ENCODE data around the gene CEP44. TPM values are rescaled to one million over a fixed set of nuclear protein-coding genes. Genes with fewer than 3 reads are reported as not detected.
"Not testable (repeated sequence)": the region's sequence is repeated elsewhere in the genome, so short reads cannot be mapped to it uniquely, and the experiment has no call there.

Gene CEP44
- total RNA-seq, 1 experiment from 2014 or later, result 18.2 TPM

DNA sequence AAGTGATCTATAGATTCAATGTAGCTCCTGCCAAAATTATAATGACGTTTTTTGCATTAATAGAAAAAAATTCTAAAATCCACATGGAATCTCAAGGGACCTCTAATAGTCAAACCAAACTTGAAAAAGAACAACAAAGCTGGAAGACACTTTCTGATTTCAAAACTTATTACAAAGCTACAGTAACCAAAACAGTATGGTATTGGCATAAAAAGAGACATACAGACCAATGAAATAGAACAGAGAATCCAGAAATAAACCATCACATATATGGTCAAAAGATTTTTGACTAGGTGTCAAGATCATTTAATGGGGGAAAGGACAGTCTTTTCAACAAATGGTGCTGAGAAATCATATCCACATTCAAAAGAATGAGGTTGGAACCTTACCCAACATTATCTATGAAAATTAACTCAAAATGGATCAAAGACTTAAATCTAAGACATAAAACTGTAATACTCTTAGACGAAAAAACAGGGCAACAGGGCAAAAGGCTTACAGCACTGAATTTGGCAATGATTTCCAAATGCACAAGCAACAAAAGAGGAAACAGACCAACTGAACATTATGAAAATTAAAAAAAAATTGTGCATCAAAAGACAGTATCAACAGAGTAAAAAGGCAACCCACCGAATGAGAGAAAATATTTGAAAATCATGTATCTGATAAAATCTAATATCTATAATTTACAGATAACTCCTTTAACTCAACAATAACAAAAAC lies 4.1 kb upstream of the CEP44 start:
- DNase-seq (ENCODE audit: low spot score), result no peak

DNA sequence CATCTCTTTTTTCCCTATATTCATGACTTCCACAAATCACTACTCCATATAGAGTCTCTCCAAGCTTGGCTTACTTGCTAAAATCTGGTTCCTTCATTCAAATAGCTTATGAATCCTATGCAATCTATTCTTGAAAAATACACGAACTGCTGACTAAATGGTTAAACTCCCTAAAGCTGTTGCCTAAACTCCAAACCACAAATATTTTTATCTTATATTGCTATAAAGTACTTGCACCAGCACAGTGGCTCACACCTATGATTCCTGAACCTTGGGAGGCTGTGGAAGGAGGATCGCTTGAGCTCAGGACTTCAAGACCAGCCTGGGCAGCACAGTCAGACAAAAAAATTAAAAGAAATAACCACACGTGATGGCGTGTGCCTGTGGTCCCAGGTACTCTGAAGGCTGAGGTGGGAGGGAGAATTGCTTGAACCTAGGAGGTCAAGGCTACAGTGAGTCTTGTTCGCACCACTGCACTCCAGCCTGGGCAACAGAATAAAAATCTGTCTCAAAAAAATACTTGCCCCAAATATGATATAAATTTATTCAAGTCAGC lies 2.5 kb upstream of the CEP44 start:
- DNase-seq (ENCODE audit: low spot score), result no peak

DNA sequence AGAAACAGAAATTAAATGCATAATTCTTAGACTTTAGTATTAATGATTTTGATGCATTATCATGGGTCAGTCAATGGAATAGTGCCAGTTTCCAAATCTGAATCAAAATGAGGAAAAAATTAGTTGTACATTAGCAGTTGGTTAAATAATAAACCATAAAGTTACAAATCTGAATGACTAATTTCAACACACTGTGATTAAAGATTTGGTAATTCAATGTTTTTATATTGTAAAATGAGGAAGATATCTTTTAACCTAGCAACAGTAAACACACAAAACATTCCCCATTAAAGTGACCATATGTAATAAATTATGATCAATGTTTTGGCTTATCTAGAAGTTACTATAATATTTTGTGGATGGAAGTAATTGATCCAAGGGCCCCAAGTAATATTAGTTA lies 1.8 kb upstream of the CEP44 start:
- DNase-seq (ENCODE audit: low spot score), result no peak

DNA sequence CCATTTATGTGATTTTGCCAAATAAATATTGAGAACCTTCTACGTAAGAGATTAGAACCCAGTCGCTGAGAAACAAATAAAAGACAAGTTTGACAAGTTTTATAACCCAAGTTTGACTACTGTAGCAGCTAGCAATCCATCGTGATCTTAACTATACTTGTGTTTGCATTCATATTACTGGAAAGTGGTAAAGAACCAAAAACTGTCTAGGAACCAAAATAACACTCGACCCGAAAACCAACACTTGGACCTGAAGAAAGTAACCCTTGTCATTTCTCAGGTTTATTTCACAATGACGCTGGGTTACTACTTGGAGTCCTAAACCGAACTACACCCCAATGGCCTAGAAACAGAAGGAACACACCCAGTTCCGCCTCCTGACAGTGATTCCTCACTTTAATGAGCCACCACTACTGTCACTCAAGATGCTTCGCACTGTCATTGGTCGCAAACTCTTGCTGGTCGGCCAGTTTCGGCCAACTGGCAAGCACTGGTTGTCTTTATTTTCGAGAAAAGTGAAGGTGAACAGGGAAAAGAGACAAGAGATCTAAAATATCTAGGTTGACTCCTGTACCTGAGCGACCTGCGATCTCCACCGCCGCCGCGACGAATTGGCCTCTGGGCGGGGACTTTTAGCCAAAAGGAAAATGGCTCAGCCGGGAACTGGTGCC lies 740 bp upstream of the CEP44 start:
- peak; percentile 93 for DNase-seq (ENCODE audit: low spot score)

DNA sequence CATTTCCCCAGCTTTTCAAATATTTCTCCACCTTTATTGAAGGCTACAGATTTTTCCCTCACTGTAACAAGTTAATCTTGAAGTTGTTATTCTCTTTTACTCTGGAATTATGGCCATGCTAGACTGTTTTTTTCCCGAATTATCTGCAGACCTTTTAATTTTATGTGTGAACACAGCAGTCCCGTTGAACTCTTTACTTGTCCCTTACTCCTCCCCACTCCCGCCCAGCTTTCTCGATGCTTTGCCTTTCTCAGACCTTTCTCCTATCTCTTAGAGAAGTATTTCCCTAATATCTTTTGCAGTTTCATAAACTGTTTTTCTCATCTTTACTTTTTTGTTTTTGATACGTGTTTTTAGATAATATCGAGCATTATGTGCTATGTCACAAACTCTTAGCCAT lies 776 bp downstream of the CEP44 start:
- no peak for DNase-seq (ENCODE audit: low spot score)

DNA sequence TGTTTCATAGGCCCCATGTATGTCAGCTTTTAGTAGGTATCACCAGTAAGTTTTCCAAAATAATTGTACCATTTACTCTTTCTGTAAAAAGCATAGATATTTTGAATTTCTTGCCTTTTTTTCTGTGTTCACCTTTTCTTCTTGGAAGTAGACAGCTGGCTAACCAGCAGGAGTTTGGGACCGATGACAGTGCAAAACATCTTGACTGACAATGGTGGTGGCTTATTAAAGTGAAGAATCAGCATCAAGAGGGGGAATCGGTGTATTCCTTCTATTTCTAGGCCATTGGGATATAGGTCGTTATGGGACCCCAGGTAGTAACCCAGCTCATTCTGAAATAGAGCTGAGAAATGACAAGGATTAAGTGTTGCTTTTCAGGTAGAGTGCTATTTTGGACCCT lies 3.2 kb downstream of the CEP44 start:
- DNase-seq (ENCODE audit: low spot score), result no peak

DNA sequence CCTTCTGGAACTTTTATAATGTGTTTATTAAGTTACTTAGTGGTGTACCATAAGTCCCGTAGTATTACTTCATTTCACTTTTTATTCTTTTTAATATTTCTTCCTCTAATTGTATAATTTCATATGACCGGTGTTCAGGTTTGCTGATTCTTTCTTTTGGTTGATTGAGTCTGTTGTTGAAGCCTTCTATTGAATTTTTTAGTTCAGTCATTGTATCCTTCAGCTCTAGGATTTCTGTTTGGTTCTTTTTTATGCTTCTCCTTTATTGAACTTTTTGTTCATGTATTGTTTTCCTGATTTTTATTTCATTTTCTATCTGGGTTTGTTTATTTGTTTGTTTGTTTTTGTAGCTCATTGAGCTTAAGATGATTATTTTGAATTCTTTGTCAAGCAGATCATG lies 8.8 kb downstream of the CEP44 start:
- DNase-seq (ENCODE audit: low spot score), result no peak

DNA sequence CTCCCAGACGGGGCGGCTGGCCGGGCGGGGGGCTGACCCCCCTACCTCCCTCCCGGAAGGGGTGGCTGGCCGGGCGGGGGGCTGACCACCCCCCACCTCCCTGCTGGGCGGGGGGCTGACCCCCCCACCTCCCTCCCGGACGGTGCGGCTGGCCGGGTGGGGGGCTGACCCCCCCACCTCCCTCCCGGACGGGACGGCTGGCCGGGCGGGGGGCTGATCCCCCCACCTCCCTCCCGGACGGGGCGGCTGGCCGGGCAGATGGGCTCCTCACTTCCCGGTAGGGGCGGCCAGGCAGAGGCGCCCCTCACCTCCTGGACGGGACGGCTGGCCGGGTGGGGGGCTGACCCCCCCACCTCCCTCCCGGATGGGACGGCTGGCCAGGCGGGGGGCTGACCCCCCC lies 10.9 kb downstream of the CEP44 start:
- DNase-seq (ENCODE audit: low spot score), result not testable (repeated sequence)

DNA sequence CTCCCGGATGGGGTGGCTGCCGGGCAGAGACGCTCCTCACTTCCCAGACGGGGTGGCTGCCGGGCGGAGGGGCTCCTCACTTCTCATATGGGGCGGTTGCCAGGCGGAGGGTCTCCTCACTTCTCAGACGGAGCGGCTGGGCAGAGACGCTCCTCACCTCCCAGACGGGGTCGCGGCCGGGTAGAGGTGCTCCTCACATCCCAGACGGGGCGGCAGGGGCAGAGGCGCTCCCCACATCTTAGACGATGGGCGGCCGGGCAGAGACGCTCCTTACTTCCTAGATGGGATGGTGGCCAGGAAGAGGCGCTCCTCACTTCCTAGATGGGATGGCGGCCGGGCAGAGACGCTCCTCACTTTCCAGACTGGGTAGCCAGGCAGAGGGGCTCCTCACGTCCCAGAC lies 11.4 kb downstream of the CEP44 start:
- DNase-seq (ENCODE audit: low spot score), result not testable (repeated sequence)

DNA sequence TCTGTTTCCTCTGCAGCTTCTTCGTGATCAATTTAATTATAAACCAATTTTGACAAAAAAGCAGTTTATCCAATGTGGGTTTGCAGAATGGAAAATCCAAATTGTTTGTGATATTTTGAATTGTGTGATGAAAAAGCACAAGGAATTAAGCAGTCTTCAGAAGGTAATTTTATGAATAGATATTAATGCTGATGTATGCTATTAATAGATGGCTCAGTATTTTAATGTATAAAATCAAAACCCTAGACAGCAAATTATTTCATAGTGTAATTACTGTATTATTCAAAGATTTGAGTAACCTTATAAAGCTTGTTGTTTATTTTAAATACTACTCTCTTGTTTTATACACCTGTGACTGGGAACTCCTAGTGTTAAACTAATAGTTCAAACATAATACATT lies 20.0 kb downstream of the CEP44 start:
- no peak for DNase-seq (ENCODE audit: low spot score)

DNA sequence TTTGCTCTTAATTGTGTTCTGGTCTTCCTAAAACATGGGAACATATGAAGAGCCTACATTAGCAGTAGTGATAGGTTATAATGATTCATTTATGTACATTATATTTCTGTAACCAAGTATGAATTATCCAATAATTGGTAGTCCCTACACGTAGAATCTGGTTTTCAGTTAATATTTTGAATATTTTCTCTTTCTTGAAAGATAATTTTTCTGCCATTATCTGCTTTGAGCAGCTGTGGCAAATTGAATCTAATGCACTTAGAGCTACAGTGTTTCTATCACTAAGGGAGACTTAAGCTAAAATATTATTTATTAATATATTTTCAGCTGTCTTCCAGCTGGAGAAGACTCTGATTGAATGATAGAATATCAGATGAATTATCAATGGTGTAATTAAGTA lies 21.0 kb downstream of the CEP44 start:
- no peak for DNase-seq (ENCODE audit: low spot score)

DNA sequence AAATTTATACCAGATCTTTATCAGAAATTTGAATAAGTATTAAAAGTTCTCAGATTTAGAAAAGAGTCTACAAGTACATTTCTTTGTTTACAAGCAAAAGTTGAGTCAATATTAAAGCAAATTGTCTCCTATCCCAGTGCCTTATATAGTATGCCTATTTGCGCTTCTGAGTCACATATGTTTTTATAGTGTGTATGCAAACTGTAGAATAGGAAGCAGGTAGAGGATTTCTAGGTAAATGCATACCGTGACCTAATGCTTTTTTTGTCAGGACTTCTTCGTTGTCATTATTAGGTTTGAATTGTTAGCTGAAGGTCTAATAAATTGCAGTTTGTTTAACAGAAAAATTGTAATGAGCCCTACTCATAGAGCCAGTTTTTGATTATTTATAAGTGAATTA lies 22.2 kb downstream of the CEP44 start:
- DNase-seq (ENCODE audit: low spot score), result no peak

DNA sequence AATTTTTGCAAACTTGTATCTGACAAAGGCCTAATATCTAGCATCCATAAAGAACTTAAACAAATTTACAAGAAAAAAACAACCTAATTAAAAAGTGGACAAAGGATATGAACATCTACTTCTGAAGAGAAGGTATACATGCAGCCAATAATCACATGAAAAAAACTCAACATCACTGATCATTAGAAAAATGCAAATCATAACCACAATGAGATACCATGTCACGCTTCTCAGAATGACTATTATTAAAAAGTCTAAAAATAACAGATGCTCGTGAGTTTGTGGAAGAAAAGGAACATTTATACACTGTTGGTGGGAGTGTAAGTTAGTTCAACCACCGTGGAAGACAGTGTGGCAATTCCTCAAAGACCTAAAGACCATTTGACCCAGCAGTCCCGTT lies 24.0 kb downstream of the CEP44 start:
- DNase-seq (ENCODE audit: low spot score), result no peak

DNA sequence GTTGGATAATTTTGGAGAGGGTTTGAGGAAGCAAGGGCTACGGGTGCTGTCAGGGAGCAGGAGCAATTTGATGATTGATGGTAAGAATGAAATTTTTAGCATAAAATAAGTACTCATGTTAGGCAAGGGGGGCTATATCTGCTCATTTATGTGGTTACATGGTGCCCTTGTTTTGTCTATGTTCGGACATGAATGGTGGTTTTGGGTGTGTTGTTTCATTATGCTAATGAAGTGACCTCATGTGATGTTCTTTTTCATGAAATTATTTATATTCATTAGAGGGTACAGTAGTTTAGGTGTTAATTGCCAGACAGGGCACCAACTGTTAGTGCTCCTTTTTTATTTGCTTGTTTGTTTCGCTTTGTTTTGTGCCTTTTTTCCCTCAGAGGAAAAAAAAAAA lies 29.3 kb downstream of the CEP44 start:
- no peak for DNase-seq (ENCODE audit: low spot score)

DNA sequence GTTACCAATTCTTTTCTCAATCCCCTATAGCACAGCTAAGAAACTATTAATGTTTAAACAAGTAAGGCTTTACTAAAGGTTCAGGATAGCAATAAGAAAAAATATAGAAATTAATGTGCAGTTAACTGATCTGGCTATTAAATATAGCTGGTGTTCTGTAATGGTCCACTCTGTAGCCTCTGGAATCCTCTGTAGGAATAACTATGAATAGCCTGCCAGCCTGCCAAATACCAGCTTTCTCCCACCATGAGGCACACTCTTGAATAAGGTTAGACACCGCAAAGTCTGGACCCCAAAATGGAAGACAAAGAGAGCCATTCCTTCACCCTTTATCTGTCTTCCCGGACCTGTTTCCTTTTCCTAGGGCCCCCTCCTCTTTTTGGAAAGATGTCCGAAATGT lies 30.6 kb downstream of the CEP44 start:
- no peak for DNase-seq (ENCODE audit: low spot score)

DNA sequence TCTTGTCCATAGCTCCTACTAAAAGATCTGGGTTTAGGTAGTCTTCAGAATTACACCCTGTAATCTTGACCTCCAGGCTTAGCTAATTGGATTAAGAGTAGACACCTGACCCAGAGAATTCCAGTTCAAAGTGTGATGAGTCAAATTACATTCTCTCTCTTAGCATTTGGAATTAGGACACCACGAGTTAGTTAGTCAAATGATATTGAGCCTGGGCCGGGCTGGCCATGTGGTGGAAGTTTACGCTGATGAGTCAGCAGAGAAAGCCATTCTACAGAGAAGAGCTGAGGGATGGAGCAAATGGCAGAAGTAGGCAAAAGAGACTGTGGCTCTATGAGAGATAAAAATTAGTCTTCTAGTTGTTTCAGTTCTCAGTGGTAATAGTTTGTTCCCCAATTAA lies 31.1 kb downstream of the CEP44 start:
- peak; percentile 72 for DNase-seq (ENCODE audit: low spot score)

DNA sequence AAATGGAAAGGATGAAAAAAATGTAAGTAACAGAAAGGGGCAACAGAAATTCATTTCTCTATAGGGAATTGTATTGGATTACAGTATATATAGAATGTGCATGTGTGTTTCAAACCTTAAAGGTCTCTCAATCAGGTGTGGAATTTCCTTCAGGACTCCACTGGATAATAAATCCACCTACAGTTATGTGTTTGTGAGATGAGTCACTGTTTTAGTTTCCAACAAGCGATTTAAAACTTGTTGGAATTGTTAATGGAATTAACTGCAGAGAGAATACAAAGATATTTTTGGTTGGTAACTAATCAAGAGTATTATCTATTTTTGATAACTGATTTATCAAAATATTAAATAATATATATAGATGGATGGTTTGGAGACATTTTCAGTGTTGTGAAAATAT lies 32.8 kb downstream of the CEP44 start:
- DNase-seq (ENCODE audit: low spot score), result peak; percentile 11

DNA sequence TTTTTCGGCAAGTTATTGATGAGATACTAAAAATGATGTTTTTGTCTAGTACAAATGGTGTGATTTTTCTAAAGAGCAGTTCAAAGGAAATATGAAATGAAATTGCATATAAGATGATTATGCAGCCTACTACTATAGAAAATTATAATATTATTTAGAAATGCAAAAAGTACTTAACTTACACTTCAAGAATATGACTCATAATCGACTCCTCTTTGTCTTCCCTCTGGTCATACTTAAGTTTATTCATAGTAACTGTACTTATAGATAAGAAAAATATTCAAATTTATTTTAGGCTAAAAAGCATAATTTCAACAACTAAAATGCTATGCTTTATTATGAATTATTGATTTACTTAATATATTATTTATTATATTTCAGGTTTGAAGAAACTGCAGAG lies 33.2 kb downstream of the CEP44 start:
- no peak for DNase-seq (ENCODE audit: low spot score)

DNA sequence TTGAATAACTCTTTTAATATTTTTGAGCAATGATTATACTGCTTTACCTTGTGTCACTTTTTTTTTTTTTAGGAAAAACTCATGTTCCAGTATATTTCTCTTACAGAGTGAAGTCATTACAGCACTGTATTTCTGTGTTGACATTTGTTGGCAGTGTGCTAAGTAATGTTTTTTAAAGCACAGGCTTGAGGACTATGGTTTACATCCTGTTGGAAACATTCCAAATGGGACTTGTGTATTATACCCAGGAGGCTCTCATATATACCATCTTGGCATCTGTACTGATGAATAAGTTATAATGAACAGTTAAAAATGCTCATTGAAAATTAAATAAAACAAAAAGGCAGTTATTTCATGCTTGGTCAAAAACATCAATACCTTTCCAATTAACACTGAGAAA lies 33.8 kb downstream of the CEP44 start:
- DNase-seq (ENCODE audit: low spot score), result peak; percentile 4

DNA sequence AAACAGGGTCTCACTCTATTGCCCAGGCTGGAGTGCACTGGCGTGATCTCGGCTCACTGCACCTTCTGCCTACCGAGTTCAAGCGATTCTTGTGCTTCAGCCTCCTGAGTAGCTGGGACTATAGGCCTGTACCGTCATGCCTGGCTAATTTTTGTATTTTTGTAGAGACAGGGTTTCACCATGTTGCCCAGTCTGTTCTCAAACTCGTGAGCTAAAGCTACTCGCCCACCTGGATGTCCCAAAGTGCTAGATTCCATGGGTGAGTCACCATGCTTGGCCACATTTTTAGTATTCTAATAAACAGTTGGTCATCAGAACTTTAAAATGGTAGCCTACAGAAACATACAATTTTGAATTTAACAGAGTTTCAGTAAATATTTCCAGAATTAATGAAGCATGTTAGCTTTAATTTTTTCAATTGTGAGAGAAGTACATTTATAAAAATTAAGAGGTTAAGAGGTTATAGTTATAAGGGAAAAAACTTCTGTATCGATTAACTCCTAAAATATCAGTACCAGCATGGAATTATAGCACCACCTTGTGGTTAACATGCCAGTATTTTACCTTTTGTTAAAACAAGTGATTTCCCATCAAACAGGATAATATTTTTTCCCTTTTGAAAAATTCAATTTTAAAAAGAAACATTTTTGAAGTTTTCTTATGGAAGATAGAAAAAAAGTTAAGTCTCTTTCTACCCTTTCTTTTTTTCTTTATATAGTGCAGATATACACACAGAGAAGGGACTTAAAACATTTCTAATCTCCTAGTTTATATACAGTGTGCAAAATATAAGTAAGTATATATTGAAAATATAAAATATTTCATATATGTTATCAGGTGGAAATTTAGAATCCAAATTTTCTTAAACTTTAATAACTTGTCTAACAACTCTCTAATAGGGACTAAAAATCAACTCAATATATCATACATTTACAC lies 35.4 kb downstream of the CEP44 start:
- peak; percentile 35 for DNase-seq (ENCODE audit: low spot score)

DNA sequence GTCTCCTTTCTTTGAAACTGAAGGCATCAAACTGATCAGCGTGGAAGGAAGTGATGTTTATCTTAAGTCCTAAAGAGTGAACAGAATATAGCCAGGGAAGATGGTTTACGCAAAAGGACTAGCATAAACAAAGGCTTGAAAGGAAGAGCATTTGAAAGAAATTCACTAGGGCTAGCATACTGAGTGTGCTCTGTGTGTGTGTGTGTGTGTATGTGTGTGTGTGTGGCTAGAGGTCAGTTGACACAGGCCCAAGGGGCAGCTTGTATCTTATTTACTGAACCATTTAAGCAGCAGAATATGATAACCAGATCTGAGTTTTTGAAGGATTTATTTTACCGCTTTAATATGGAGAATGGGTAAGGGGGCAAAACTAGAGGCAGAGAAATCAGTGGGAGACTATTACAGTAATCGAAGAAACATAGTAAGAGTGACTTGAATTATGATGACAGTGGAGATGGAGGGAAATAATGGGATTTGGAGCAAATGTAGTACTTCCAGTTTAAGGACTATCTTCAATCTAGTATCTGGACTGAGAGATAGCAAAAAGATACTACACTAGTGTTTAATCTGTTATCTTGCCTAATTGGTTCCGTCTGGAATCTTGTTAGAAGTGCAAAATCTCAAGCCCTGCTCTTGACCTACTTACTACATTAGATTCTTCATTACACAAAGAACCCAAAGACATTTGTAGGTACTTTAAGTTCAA lies 36.9 kb downstream of the CEP44 start:
- DNase-seq (ENCODE audit: low spot score), result no peak

DNA sequence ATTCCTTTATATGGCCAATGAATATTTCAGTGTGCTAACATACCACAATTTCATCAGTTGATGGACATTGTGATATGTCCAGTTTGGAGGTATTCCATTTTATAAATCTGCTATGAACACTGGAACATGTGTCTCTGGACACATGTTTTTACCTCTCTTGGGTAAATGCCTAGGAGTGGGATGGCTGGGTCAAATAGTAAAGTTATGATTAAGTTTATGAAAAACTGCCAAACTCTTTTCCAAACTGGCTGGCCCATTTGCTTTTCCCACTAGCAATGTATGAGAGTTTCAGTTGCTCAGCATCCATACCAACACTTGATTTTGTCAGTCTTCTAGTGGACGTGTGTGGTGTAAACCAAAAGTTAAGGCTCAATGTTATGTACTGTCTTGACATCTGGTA lies 40.5 kb downstream of the CEP44 start:
- no peak for DNase-seq (ENCODE audit: low spot score)
